A673 (cell line): ENCODE data around the gene ZNF730. TPM values are rescaled to one million over a fixed set of nuclear protein-coding genes. Genes with fewer than 3 reads are reported as not detected.

Experiments used
- total RNA-seq: library from RNA; stranded (reverse); gene quantifications from 2 replicates; pipeline ENCODE4 v1.2.3, GENCODE V29; 2021

ZNF730 gene
- total RNA-seq, 1 experiment from 2014 or later, result 8.7 TPM

Other genes starting within 250 kb of the ZNF730 start
- gene ZNF728, start 113.8 kb upstream of the ZNF730 start, total RNA-seq, result not detected in 2 replicates
- 19.0 and 21.0 TPM in 2 replicates for gene ZNF724, start 133.4 kb downstream of the ZNF730 start, total RNA-seq